ENCODE measurements around the gene CLDN9.

GRCh38 chr16:3007059-3007956 lies 5.4 kb upstream of the CLDN9 start:
- TF ChIP-seq CTCF (IDR thresholded peaks at IDR 0.05), result no peak
- no peak for TF ChIP-seq POLR2A (IDR thresholded peaks at IDR 0.05)
- TF ChIP-seq EP300 (IDR thresholded peaks at IDR 0.05), result no peak
- no peak for TF ChIP-seq POLR2AphosphoS5 (IDR thresholded peaks at IDR 0.05)

Measured in sigmoid colon (tissue), 4 donors.